Common myeloid progenitor, CD34-positive (primary cell): ENCODE data around the gene PDE11A.

ENCODE experiments used
- CTCF ChIA-PET: fragments of 350-600 bp; sonication (Branson Sonifier 250); formaldehyde crosslinking; loops from one replicate; lab custom pipeline; 2021; ENCODE audit warnings: antibody characterized with exemption; lab: Charles Lee
- POLR2A ChIA-PET: fragments of 350-600 bp; sonication (Branson Sonifier 250); formaldehyde crosslinking; loops from one replicate; lab custom pipeline; 2021; ENCODE audit warnings: antibody characterized with exemption; lab: Charles Lee
- DNase-seq, 3 donors: peaks; one replicate each; pipeline versions ENCODE4 v3.0.0 to v3.0.0-alpha.2; 2013
- H3K27ac ChIP-seq, 2 experiments: 1 replicate in 1 of 2; 2 replicates in 1 of 2; pipeline ENCODE4 v1.7.0; 2013; ENCODE audit warnings: inconsistent platforms in 2 of 2, low read length in 2 of 2, mild to moderate bottlenecking in 2 of 2, low read depth in 1 of 2, moderate library complexity in 1 of 2; ENCODE audit not compliant: severe bottlenecking in 2 of 2, insufficient read depth in 1 of 2, poor library complexity in 1 of 2
- H3K27me3 ChIP-seq, 5 experiments: replicated peaks in 2 of 5; 1 replicate in 3 of 5; 2 replicates in 2 of 5; pipeline versions ENCODE4 v1.6.1 to v1.7.0; 2013; ENCODE audit warnings: low read length in 4 of 5, mild to moderate bottlenecking in 2 of 5, moderate library complexity in 2 of 5, inconsistent platforms in 1 of 5; ENCODE audit not compliant: insufficient read depth in 5 of 5, control insufficient read depth in 4 of 5
- H3K36me3 ChIP-seq, 4 experiments: 1 replicate in 2 of 4; 2 replicates in 2 of 4; pipeline versions ENCODE4 v1.6.1 to v1.7.0; 2013; ENCODE audit warnings: low read length in 3 of 4, control low read depth in 1 of 4, mild to moderate bottlenecking in 1 of 4; ENCODE audit not compliant: control insufficient read depth in 4 of 4, insufficient read depth in 4 of 4
- H3K4me1 ChIP-seq, 4 experiments: 1 replicate in 3 of 4; 2 replicates in 1 of 4; pipeline versions ENCODE4 v1.6.1 to v1.7.1; 2013; ENCODE audit warnings: low read length in 3 of 4, mild to moderate bottlenecking in 3 of 4, control low read depth in 1 of 4, inconsistent platforms in 1 of 4, moderate library complexity in 1 of 4; ENCODE audit not compliant: control insufficient read depth in 4 of 4, insufficient read depth in 4 of 4; ENCODE audit errors: control extremely low read depth in 1 of 4
- H3K4me3 ChIP-seq, 7 experiments: 1 replicate in 4 of 7; 2 replicates in 3 of 7; pipeline versions ENCODE4 v1.5.1 to v1.7.0; 2013; ENCODE audit warnings: mild to moderate bottlenecking in 7 of 7, low read length in 6 of 7, moderate library complexity in 6 of 7, inconsistent platforms in 2 of 7, low read depth in 2 of 7, control low read depth in 1 of 7; ENCODE audit not compliant: insufficient read depth in 4 of 7, control insufficient read depth in 1 of 7; ENCODE audit errors: extremely low read depth in 1 of 7
- H3K9me3 ChIP-seq, 5 experiments: 1 replicate in 4 of 5; 2 replicates in 1 of 5; pipeline versions ENCODE4 v1.6.1 to v1.7.1; 2013; ENCODE audit warnings: low read length in 4 of 5, mild to moderate bottlenecking in 2 of 5, inconsistent platforms in 1 of 5, low read depth in 1 of 5, moderate library complexity in 1 of 5; ENCODE audit not compliant: control insufficient read depth in 4 of 5, insufficient read depth in 2 of 5; ENCODE audit errors: control extremely low read depth in 1 of 5
- WGBS: methylation state at CpG from one replicate; pipeline ENCODE4 v1.1.5; 2013; ENCODE audit not compliant: insufficient coverage; 5-methylcytosine and 5-hydroxymethylcytosine counted together

Gene PDE11A

DNA sequence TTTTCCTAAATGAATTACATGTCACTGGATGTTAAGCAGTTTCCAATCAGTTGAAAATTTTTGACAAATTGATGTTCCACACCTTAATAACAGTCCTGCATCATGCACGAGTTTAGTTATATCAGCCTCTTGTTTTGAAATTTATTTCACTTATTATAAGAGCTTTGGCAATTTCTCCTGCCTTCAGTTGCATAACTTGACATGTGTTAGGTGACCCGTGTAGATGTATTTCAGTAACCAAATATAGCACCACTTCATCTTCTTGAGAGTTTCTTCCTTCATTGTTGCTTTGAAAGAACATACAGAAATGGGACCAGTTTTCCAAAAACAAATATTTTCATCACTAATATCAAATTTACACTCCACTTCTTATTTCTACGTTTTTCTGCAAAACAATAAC is 202.7 kb downstream of the PDE11A start:
- CTCF ChIA-PET = no interaction called here
- 83% methylated on average over 2 of the region's 3 CpGs for whole genome bisulfite sequencing
- POLR2A ChIA-PET = no interaction called here
- Histone ChIP-seq H3K36me3 (no peaks in the 10 kb centered on the region), H3K4me3 (no peak overlapping the region), H3K27ac (no peak overlapping the region), H3K4me1 (no peaks in the 10 kb centered on the region), H3K27me3 (no peaks in the 10 kb centered on the region), H3K9me3 (no peaks in the 10 kb centered on the region)
- DNase-seq = no peak

GRCh38 chr2:177869209-177869608 is 203.4 kb downstream of the PDE11A start:
- H3K4me1 ChIP-seq = no peaks in the 10 kb centered on the region
- no peaks in the 10 kb centered on the region for H3K27me3 ChIP-seq
- WGBS = 93% methylated on average over 3 of the region's 3 CpGs
- H3K9me3 ChIP-seq = no peaks in the 10 kb centered on the region
- CTCF ChIA-PET = no interaction called here
- H3K4me3 ChIP-seq = no peak overlapping the region
- DNase-seq = no peak
- POLR2A ChIA-PET = no interaction called here
- no peaks in the 10 kb centered on the region for H3K36me3 ChIP-seq
- H3K27ac ChIP-seq = no peak overlapping the region

- Histone ChIP-seq H3K27me3 (no peaks in the 10 kb centered on the region), H3K27ac (no peak overlapping the region), H3K36me3 (no peaks in the 10 kb centered on the region), H3K9me3 (no peaks in the 10 kb centered on the region), H3K4me1 (no peaks in the 10 kb centered on the region), H3K4me3 (no peak overlapping the region)
- no peak for DNase-seq
- POLR2A ChIA-PET = no interaction called here
- CTCF ChIA-PET = no interaction called here
These were observed 203.8 kb downstream of the PDE11A start for GRCh38 chr2:177868806-177869205.

DNA sequence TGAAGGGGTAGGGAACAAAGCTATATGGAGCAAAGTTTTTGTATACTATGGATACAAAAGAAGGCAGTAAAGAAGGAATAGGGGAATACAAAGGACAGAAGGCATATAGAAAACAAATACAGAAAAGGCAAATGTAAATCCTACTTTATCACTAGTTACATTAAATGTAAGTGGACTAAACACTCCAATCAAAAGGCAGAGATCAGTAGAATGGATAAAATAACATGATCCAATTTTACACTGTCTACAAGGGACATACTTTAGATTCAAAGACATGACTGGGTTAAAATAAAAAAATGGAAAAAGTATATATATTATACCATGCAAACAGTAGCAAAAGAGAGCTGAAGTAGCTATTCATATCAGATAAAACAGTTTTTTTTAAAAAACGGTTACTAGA is 215.0 kb downstream of the PDE11A start:
- WGBS = no CpG with 5 or more reads among the region's 1 CpG
- Histone ChIP-seq H3K4me1 (no peaks in the 10 kb centered on the region), H3K9me3 (peaks cover 0 to 4% (median 0%) of the 10 kb centered on the region in 5 experiments), H3K27me3 (no peaks in the 10 kb centered on the region), H3K4me3 (no peak overlapping the region), H3K36me3 (no peaks in the 10 kb centered on the region), H3K27ac (no peak overlapping the region)
- CTCF ChIA-PET = no interaction called here
- POLR2A ChIA-PET = no interaction called here
- DNase-seq = no peak

GRCh38 chr2:177852389-177852788 is 220.2 kb downstream of the PDE11A start:
- no peak overlapping the region for H3K27ac ChIP-seq
- POLR2A ChIA-PET = no interaction called here
- DNase-seq = no peak
- WGBS = 67% methylated on average over 1 of the region's 1 CpG
- no peaks in the 10 kb centered on the region for H3K27me3 ChIP-seq
- peaks cover 0 to 3% (median 0%) of the 10 kb centered on the region in 5 experiments for H3K9me3 ChIP-seq
- no peak overlapping the region for H3K4me3 ChIP-seq
- H3K36me3 ChIP-seq = no peaks in the 10 kb centered on the region
- no peaks in the 10 kb centered on the region for H3K4me1 ChIP-seq
- CTCF ChIA-PET = no interaction called here

GRCh38 chr2:177843188-177843587 is 229.4 kb downstream of the PDE11A start:
- DNase-seq = no peak
- CTCF ChIA-PET = no interaction called here
- Histone ChIP-seq H3K27ac (no peak overlapping the region), H3K4me1 (no peaks in the 10 kb centered on the region), H3K4me3 (no peak overlapping the region), H3K9me3 (peaks cover 0 to 2% (median 0%) of the 10 kb centered on the region in 5 experiments), H3K36me3 (no peaks in the 10 kb centered on the region), H3K27me3 (no peaks in the 10 kb centered on the region)
- POLR2A ChIA-PET = no interaction called here
- WGBS = no CpG with 5 or more reads among the region's 2 CpGs

GRCh38 chr2:177842243-177842642 is 230.3 kb downstream of the PDE11A start:
- Histone ChIP-seq H3K4me3 (no peak overlapping the region), H3K27me3 (no peaks in the 10 kb centered on the region), H3K27ac (no peak overlapping the region), H3K4me1 (no peaks in the 10 kb centered on the region), H3K36me3 (no peaks in the 10 kb centered on the region), H3K9me3 (peaks cover 0 to 3% (median 0%) of the 10 kb centered on the region in 5 experiments)
- DNase-seq = no peak
- WGBS = 87% methylated on average over 3 of the region's 3 CpGs
- ChIA-PET CTCF (interaction anchor here (0.6 kb wide), 1 partner anchor 1281 kb away, joined by 3 read pairs; no protein-coding TSS in a partner anchor), POLR2A (no interaction called here)
